Activated T-helper 2 cell treated with anti-CD3 and anti-CD28 coated beads, Interferon-gamma antibody, Interleukin-2, Interleukin-4, amounts not matched to agents 10 μg/mL and 5 μg/mL and 100 μg/mL, durations not matched to agents 14 hours and 24 hours and 36 hours (primary cell): ENCODE data around the gene ZNF625. TPM values are rescaled to one million over a fixed set of nuclear protein-coding genes. Genes with fewer than 3 reads are reported as not detected.

Source experiments
- DNase-seq: peaks from one replicate; pipeline ENCODE4 v3.0.0; 2021; ENCODE audit warnings: low spot score
- H3K27ac Mint-ChIP-seq: one replicate; pipeline ENCODE4 v1.8.0; 2021; ENCODE audit warnings: mixed read lengths
- H3K27me3 Mint-ChIP-seq: one replicate; pipeline ENCODE4 v1.8.0; 2021; ENCODE audit warnings: low read depth, mixed read lengths
- H3K36me3 Mint-ChIP-seq: one replicate; pipeline ENCODE4 v1.8.0; 2021; ENCODE audit warnings: low read depth, mixed read lengths
- H3K4me1 Mint-ChIP-seq: one replicate; pipeline ENCODE4 v1.8.0; 2021; ENCODE audit warnings: low read depth, mixed read lengths
- H3K4me3 Mint-ChIP-seq: one replicate; pipeline ENCODE4 v1.8.0; 2021; ENCODE audit warnings: low read depth, mild to moderate bottlenecking, moderate library complexity, mixed read lengths
- H3K9me3 Mint-ChIP-seq: one replicate; pipeline ENCODE4 v1.8.0; 2021; ENCODE audit warnings: mixed read lengths
- intact Hi-C: fragments of 100-400 bp; cut with micrococcal nuclease; formaldehyde crosslinking; loops from one replicate; pipeline ENCODE4 v1.15.1; 2023
- total RNA-seq: library from RNA; stranded (reverse); gene quantifications from 2 replicates; pipeline ENCODE4 v1.2.3, GENCODE V29; 2022

ZNF625 gene
- 3.1 and 4.1 TPM in 2 replicates for total RNA-seq

GRCh38 chr19:12156223-12157058, at the start of gene ZNF625:
Gene ZNF625, minus strand, starts transcription at chr19:12156734. Its CDS starts 176 bp downstream, at chr19:12156558.
- Mint-ChIP-seq H3K27me3 (no peaks in the 10 kb centered on the region), H3K4me3 (peak within 1 kb of the TSS; percentile 88), H3K4me1 (peaks cover 12% of the 10 kb centered on the region), H3K27ac (peak within 1 kb of the TSS; percentile 70), H3K9me3 (peaks cover 9% of the 10 kb centered on the region), H3K36me3 (peaks cover 24% of the 10 kb centered on the region)
- intact Hi-C loops: no loop called here
- DNase-seq: peak; percentile 29

- H3K9me3 Mint-ChIP-seq: peaks cover 76% of the 10 kb centered on the region
- no peaks in the 10 kb centered on the region for H3K27me3 Mint-ChIP-seq
- no peaks in the 10 kb centered on the region for H3K4me1 Mint-ChIP-seq
- no peaks in the 10 kb centered on the region for H3K36me3 Mint-ChIP-seq
- H3K4me3 Mint-ChIP-seq: no peak overlapping the region
- intact Hi-C loops: no loop called here
- DNase-seq: no peak
- H3K27ac Mint-ChIP-seq: no peak overlapping the region
Measured at GRCh38 chr19:12205296-12205695, 48.8 kb upstream of the ZNF625 start.

GRCh38 chr19:12202250-12202649, 45.7 kb upstream of the ZNF625 start:
- H3K4me3 Mint-ChIP-seq: no peak overlapping the region
- H3K27ac Mint-ChIP-seq: no peak overlapping the region
- peaks cover 9% of the 10 kb centered on the region for H3K36me3 Mint-ChIP-seq
- H3K4me1 Mint-ChIP-seq: no peaks in the 10 kb centered on the region
- H3K9me3 Mint-ChIP-seq: peaks cover 70% of the 10 kb centered on the region
- H3K27me3 Mint-ChIP-seq: no peaks in the 10 kb centered on the region
- intact Hi-C loops: no loop called here
- peak; percentile 13 for DNase-seq

GRCh38 chr19:12199757-12200419, 43.4 kb upstream of the ZNF625 start:
- Mint-ChIP-seq H3K4me1 (no peaks in the 10 kb centered on the region), H3K4me3 (no peak overlapping the region), H3K36me3 (peaks cover 22% of the 10 kb centered on the region), H3K27me3 (no peaks in the 10 kb centered on the region), H3K9me3 (peaks cover 72% of the 10 kb centered on the region), H3K27ac (no peak overlapping the region)
- no peak for DNase-seq
- intact Hi-C loops: no loop called here

GRCh38 chr19:12198136-12198535, 41.6 kb upstream of the ZNF625 start:
- Mint-ChIP-seq H3K4me1 (no peaks in the 10 kb centered on the region), H3K27me3 (no peaks in the 10 kb centered on the region), H3K27ac (no peak overlapping the region), H3K9me3 (peaks cover 76% of the 10 kb centered on the region), H3K4me3 (no peak overlapping the region), H3K36me3 (peaks cover 32% of the 10 kb centered on the region)
- DNase-seq: no peak
- intact Hi-C loops: no loop called here

GRCh38 chr19:12194827-12195731, 38.5 kb upstream of the ZNF625 start:
- intact Hi-C loops: no loop called here
- peak overlapping the region; percentile 33 for H3K4me3 Mint-ChIP-seq
- H3K27ac Mint-ChIP-seq: no peak overlapping the region

GRCh38 chr19:12187625-12188024, 31.1 kb upstream of the ZNF625 start:
- Mint-ChIP-seq H3K36me3 (peaks cover 94% of the 10 kb centered on the region), H3K9me3 (peaks cover 78% of the 10 kb centered on the region), H3K27ac (no peak overlapping the region), H3K27me3 (no peaks in the 10 kb centered on the region), H3K4me1 (no peaks in the 10 kb centered on the region), H3K4me3 (no peak overlapping the region)
- intact Hi-C loops: no loop called here
- DNase-seq: no peak

More at GRCh38 chr19:12194827-12195731, 38.5 kb upstream of the ZNF625 start:
- peak; percentile 11 for DNase-seq
- Mint-ChIP-seq H3K36me3 (peaks cover 57% of the 10 kb centered on the region), H3K9me3 (peaks cover 74% of the 10 kb centered on the region), H3K4me1 (no peaks in the 10 kb centered on the region), H3K27me3 (no peaks in the 10 kb centered on the region)

- Mint-ChIP-seq H3K27me3 (no peaks in the 10 kb centered on the region), H3K4me1 (no peaks in the 10 kb centered on the region), H3K4me3 (no peak overlapping the region), H3K9me3 (peaks cover 77% of the 10 kb centered on the region), H3K36me3 (peaks cover 83% of the 10 kb centered on the region), H3K27ac (no peak overlapping the region)
- intact Hi-C loops: no loop called here
- no peak for DNase-seq
Measured at GRCh38 chr19:12180377-12180776, 23.8 kb upstream of the ZNF625 start.

- intact Hi-C loops: no loop called here
- peaks cover 9% of the 10 kb centered on the region for H3K9me3 Mint-ChIP-seq
- H3K27me3 Mint-ChIP-seq: no peaks in the 10 kb centered on the region
- peaks cover 24% of the 10 kb centered on the region for H3K4me1 Mint-ChIP-seq
- no peak overlapping the region for H3K4me3 Mint-ChIP-seq
- peak overlapping the region; percentile 61 for H3K27ac Mint-ChIP-seq
- no peak for DNase-seq
- peaks cover 62% of the 10 kb centered on the region for H3K36me3 Mint-ChIP-seq
Measured at GRCh38 chr19:12166626-12167025, 10.1 kb upstream of the ZNF625 start.

- Mint-ChIP-seq H3K27me3 (no peaks in the 10 kb centered on the region), H3K4me1 (peaks cover 24% of the 10 kb centered on the region), H3K4me3 (peak overlapping the region; percentile 100), H3K36me3 (peaks cover 41% of the 10 kb centered on the region), H3K9me3 (peaks cover 4% of the 10 kb centered on the region), H3K27ac (peak overlapping the region; percentile 92)
- DNase-seq: no peak
- intact Hi-C loops: loop anchor here (2.0 to 5.0 kb wide), 4 partner anchors 23 to 242 kb away; partner anchors contain the start of genes ZNF20 and ZNF44
Measured at GRCh38 chr19:12163826-12164225, 7.3 kb upstream of the ZNF625 start.

GRCh38 chr19:12162882-12163806, 6.6 kb upstream of the ZNF625 start, which contains the start of gene ZNF136:
Gene ZNF136, plus strand, starts transcription at chr19:12163096. Its CDS starts 108 bp downstream, at chr19:12163204.
- peaks cover 24% of the 10 kb centered on the region for H3K4me1 Mint-ChIP-seq
- intact Hi-C loops: loop anchor here (2.0 to 5.0 kb wide), 4 partner anchors 22 to 241 kb away; partner anchors contain the start of genes ZNF20 and ZNF44
- peak within 1 kb of the TSS; percentile 94 for H3K27ac Mint-ChIP-seq
- H3K4me3 Mint-ChIP-seq: peak within 1 kb of the TSS; percentile 100
- peaks cover 34% of the 10 kb centered on the region for H3K36me3 Mint-ChIP-seq
- peak; percentile 93 for DNase-seq
- no peaks in the 10 kb centered on the region for H3K27me3 Mint-ChIP-seq
- H3K9me3 Mint-ChIP-seq: peaks cover 4% of the 10 kb centered on the region
